HG03175 (cell line): ENCODE data around the gene RPAP3.
"Not testable (repeated sequence)": the region's sequence is repeated elsewhere in the genome, so short reads cannot be mapped to it uniquely, and the experiment has no call there.

Experiments used
- ATAC-seq: cut with Tn5 transposase; IDR thresholded peaks from one replicate; pipeline ENCODE4 v1.9.1; 2021; ENCODE audit warnings: mild to moderate bottlenecking, moderate library complexity; ENCODE audit not compliant: unreplicated experiment

Gene RPAP3

DNA sequence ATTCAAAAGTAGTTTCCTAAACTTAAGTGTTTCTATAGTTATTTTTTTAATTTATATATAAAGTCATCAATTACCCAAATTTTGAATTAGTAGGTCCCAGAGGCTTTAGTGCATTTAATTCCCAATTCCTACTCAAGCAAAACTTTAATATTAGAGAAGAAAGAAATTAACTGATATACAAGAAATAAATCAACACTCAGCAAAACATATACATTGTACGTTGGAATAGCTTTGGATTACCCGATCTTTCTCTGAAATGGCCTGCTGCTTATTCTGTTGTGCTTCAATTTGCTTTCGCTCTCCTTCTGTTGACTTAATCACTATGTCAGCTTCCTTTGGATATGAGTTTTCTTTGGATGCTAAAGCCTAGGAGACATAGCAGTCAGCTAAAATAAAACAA lies 18.2 kb downstream of the RPAP3 start:
- no peak for ATAC-seq

- no peak for ATAC-seq
Observed at GRCh38 chr12:47686645-47687240, 19.1 kb downstream of the RPAP3 start.

- ATAC-seq, result no peak
Observed at GRCh38 chr12:47679785-47680184, 26.0 kb downstream of the RPAP3 start.

GRCh38 chr12:47672068-47672467 lies 33.8 kb downstream of the RPAP3 start:
- no peak for ATAC-seq

DNA sequence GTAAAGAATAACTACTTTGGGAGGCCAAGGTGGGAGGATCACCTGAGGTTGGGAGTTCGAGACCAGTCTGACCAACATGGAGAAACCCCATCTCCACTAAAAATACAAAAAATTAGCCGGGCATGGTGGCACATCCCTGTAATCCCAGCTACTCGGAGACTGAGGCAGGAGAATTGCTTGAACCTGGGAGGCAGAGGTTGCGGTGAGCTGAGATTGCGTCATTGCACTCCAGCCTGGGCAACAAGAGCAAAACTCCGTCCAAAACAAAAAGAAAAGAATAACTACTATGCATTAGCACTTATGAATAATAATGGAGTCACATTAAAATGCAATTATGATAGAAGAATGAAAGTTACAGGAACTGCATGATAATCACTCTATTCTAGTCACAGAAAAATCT lies 37.9 kb downstream of the RPAP3 start:
- not testable (repeated sequence) for ATAC-seq

DNA sequence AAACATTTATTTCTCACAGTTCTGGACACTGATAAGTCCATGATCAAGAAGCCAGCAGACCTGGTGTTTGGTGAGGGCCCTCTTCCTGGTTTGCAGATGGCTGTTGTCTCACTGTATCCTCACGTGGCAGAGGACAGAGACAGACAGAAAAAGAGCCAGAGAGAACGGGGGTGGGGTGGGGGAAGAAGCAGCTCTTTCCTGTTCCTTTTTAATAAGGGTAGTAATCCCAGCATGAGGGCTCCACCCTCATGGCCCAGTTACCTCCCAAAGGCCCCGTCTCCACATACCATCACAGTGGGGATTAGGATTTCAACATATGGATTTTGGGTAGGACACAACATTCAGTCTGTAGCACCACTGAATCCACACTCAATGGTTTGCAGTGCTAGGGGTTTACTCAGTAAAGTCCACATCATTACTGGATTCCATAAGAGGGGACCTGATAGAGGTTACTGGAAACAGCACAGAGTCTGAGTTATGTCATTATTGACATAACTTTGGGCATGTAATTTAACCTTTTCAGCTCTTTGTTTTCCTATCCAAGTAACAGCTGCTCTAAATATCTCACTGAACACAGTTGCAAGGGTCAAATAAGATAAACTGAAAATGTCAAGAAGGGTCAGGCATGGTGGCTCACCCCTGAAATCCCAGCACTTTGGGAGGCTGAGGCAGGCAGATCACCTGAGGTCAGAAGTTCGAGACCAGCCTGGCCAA lies 53.2 kb downstream of the RPAP3 start:
- no peak for ATAC-seq

DNA sequence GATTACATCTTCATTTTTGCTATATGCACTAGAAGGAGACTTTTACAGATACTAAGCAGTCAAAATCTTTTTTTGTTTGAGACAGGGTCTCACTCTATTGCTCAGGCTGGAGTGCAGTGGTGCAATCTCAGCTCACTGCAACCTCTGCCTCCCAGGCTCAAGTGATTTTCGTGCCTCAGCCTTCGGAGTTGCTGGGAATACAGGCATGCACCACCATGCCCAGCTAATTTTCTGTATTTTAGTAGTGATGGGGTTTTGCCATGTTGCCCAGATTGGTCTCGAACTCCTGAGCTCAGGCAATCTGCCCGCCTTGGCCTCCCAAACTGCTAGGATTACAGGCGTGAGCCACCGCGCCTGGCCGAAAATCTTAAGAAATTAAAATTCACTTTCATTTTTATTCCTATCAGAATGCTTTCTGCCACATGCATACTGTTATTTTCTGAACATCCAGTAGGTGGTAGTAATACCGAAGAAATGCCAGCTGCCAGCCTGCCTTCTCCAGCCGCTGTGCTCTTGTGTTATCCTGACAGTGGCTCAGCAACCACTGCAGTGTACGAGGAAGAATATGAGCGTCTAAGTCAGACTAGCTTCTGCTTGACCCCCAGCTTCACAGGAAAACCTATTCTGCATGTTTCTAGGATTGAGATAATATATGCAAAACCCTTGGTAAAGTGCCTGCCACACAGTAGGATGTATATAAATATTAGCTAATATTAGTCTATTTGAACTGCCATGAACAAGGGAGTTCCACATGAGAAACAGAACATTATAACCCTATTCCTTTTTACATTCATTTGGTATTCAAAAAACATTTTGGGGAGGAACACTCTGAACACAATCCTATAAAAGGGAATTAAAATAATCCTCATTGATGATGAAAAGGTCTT lies 54.2 kb downstream of the RPAP3 start:
- ATAC-seq, result peak; percentile 71

DNA sequence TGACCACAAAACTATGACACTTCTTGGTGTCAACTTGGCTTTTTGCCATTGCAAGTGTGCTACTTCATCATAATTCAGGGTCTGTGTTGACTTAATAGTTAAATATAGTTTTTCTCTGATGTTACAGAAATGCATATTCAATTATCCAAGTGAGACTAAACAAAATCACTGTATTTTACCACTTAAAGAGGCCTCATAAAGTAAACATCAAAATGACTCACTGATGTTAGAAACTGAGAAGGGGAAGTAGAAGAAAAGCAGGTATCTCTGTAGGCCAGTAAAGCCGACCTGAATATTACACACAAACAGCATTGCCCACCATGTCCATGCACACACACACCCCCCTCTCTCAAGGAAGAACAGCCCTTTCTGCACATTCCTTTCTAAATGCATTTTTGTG lies 55.4 kb downstream of the RPAP3 start:
- peak; percentile 78 for ATAC-seq

DNA sequence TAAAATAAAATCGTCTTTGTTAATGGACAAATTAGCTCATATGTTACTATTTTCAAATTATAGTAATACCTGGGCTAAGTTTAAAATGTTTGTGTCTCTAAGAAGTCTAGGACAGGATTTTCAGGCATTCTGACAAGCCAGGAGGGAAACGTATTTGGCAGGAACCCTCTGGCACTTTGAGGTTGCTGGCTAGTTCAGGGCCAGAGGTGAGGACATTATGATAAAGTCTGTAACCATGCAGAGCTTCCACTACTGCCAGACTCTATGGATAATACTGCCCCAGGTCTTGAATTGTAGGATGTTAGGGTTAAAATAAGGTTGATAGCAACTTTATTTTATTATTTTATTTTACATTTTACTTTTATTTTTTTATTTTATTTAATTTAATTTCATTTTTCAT lies 56.4 kb downstream of the RPAP3 start:
- ATAC-seq, result no peak

GRCh38 chr12:47648056-47648579 lies 57.7 kb downstream of the RPAP3 start:
- ATAC-seq, result no peak

- not testable (repeated sequence) for ATAC-seq
Observed at GRCh38 chr12:47642310-47642709, 63.5 kb downstream of the RPAP3 start.

DNA sequence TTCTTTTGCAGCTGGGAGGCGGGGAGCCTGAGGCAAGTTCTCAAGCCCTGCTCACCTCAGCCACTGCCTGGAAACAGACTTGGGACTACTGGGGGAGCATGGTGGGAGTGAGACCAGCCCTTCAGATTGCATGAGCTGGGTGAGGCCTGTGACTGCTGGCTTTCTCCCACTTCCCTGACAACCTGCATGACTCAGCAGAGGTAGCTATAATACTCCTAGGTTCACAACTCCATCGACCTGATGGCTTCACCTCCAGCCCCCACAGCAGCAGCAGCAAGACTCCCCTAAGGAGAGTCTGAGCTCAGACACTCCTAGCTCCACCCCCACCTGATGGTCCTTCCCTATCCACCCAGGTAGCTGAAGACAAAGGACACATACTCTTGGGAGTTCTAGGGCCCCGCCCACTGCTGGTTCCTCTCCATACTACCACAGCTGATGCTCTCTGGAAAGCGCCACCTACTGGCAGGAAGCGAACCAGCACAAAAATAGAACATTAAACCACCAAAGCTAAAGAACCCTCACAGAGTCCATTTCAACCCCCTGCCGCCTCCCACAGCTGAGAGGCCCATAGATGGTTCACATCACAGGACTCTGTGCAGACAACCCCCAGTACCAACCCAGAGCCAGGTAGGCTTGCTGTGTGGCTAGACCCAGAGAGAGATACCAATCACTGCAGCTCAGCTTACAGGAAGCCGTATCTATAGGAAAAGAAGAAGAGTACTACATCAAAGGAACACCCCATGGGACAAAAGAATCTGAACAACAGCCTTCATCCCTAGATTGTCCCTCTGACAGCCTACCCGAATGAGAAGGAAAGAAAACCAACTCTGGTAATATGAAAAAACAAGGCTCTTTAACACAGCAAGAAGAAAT lies 68.7 kb downstream of the RPAP3 start:
- no peak for ATAC-seq

DNA sequence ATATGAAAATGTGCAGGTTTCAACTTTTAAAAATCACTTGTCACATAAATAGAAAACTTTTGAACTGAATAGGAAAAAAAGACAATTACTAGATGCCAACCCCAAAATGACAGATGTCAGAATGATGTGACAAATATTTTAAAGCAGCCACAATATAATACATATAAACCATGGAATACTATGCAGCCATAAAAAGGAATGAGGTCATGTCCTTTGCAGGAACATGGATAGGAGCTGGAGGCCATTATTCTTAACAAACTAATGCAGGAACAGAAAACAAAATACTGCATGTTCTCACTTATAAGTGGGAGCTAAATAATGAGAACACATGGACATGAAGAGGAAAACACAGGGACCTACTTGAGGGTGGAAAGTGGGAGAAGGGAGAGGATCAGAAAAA lies 70.1 kb downstream of the RPAP3 start:
- not testable (repeated sequence) for ATAC-seq

DNA sequence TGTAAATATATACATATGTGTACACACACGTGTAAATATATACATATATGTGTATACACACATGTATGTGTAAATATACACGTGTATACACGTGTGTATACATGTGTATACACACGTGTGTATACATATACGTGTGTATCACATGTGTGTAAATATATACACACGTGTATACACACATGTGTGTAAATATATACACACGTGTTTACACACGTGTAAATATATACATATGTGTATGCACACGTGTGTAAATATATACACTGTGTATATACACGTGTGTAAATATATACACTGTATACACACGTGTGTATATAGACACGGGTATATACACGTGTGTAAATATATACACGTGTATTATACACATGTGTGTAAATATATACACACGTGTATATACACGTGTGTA lies 71.7 kb downstream of the RPAP3 start:
- ATAC-seq, result no peak

DNA sequence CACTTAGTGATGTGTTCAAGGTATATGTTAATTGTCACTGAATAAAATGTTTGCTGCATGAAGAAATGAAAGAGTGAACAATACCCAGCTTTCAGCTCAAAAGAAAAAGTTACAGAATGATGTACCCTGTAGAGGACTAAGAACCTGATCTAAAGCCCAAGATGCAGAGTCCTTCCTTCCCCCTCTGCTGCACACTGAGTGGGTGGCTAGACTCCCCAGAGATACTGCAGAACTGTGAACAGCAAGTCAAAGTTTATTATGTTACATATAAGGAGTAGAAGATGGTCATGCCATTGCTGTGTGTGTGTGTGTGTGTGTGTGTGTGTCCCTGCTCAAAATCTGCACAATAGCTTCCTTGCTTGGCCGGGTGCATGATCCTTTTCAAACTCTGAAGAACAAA lies 83.9 kb downstream of the RPAP3 start:
- ATAC-seq, result no peak

- ATAC-seq, result no peak
Observed at GRCh38 chr12:47617476-47617875, 88.4 kb downstream of the RPAP3 start.

DNA sequence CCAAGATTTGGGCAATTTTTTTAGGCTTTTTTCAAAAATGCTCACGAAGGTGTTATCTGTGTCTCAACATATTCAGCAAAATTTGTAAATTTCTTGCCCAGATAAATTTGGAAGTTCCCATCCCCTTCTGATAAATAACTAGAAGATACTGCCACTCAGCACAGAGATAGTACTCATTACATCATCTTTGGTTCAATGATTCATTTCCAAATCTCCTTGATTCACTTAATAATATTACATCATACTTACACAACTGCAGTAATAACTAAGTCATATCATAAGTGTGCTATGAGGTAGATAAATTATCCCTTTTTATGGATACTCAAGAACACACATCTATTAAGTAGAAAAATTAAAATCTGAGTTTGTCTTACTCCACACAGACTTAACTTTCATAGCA lies 89.4 kb downstream of the RPAP3 start:
- no peak for ATAC-seq

DNA sequence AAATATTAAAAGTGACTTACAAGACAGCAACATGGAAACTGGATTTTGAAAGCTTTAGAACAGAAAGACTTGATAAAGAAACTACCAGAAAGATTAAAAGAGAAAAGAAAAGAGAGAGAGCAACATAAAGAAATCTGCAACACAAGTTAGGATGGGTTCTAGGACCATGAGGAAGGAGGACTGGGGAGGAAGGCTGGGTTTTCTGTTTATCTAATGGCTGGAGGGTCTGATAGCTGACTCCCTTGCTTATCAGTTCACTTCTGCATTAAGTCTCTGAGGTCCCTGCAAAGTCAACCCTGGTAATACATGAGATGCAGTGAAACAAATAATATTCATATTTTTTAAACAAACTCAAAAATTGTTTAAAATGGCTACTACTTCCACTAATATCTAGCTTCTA lies 90.1 kb downstream of the RPAP3 start:
- ATAC-seq, result no peak

DNA sequence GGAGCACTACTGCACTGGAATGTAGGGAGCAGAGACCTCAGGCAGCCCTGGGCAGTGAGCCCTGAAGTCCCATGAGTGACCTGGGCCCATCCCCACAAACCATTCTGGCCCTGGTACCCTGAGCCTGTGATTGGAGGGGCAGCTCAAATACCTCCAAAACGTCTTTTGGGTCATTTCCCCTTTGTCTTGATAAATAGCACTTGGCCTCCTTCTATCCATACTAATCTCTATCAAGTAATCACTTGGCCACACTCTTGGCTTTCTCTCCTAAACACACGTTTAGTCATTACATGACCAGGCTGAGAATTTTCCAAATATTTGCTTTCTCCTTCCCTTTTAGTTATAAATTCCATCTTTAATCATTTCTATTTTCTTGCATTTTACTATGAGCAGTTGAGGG lies 91.3 kb downstream of the RPAP3 start:
- no peak for ATAC-seq

- ATAC-seq, result no peak
Observed at GRCh38 chr12:47612953-47613352, 92.9 kb downstream of the RPAP3 start.

GRCh38 chr12:47611906-47612305 lies 93.9 kb downstream of the RPAP3 start:
- ATAC-seq, result no peak
